COLO668 (cell line): ENCODE data around the gene GNGT1.

ENCODE experiments used
- DNase-seq: peaks from one replicate; lab custom pipeline; 2025; ENCODE audit not compliant: unreplicated experiment; lab: John Stamatoyannopoulos, UW

The GNGT1 gene

GRCh38 chr7:93906267-93906666 is at the start of gene GNGT1:
GNGT1 (plus strand) TSS chr7:93906567; CDS start chr7:93906747, 180 bp downstream.
- no peak for DNase-seq

- DNase-seq = no peak
These were observed 47.5 kb upstream of the GNGT1 start for GRCh38 chr7:93858857-93859256.

- no peak for DNase-seq
These were observed 46.1 kb upstream of the GNGT1 start for GRCh38 chr7:93860261-93860660.

- no peak for DNase-seq
These were observed 44.9 kb upstream of the GNGT1 start for GRCh38 chr7:93861325-93861949.

GRCh38 chr7:93862651-93863050 is 43.7 kb upstream of the GNGT1 start:
- no peak for DNase-seq

GRCh38 chr7:93866886-93867285 is 39.5 kb upstream of the GNGT1 start:
- DNase-seq = no peak

- DNase-seq = no peak
These were observed 32.3 kb upstream of the GNGT1 start for GRCh38 chr7:93873998-93874574.

GRCh38 chr7:93877742-93878141 is 28.6 kb upstream of the GNGT1 start:
- no peak for DNase-seq

GRCh38 chr7:93879356-93879755 is 27.0 kb upstream of the GNGT1 start:
- DNase-seq = no peak

- DNase-seq = no peak
These were observed 23.9 kb upstream of the GNGT1 start for GRCh38 chr7:93882468-93882867.

- DNase-seq = no peak
These were observed 23.1 kb upstream of the GNGT1 start for GRCh38 chr7:93883078-93883916.

- no peak for DNase-seq
These were observed 22.4 kb upstream of the GNGT1 start for GRCh38 chr7:93883917-93884345.

- no peak for DNase-seq
These were observed 21.8 kb upstream of the GNGT1 start for GRCh38 chr7:93884541-93884940.

GRCh38 chr7:93889261-93889660 is 17.1 kb upstream of the GNGT1 start:
- no peak for DNase-seq

GRCh38 chr7:93890041-93890463 is 16.3 kb upstream of the GNGT1 start:
- DNase-seq = no peak

GRCh38 chr7:93890464-93891068 is 15.8 kb upstream of the GNGT1 start, which contains the start of gene TFPI2:
TFPI2 (minus strand) TSS chr7:93890753; CDS start chr7:93890678, 75 bp downstream.
- DNase-seq = no peak

GRCh38 chr7:93894426-93894825 is 11.9 kb upstream of the GNGT1 start:
- DNase-seq = no peak

GRCh38 chr7:93894966-93895640 is 11.3 kb upstream of the GNGT1 start:
- no peak for DNase-seq

GRCh38 chr7:93895859-93896600 is 10.3 kb upstream of the GNGT1 start:
- DNase-seq = no peak

- DNase-seq = no peak
These were observed 8.7 kb upstream of the GNGT1 start for GRCh38 chr7:93897680-93898079.
